Adipose tissue (tissue), 3 donors: ENCODE data around the gene NEK10. TPM values are rescaled to one million over a fixed set of nuclear protein-coding genes. Genes with fewer than 3 reads are reported as not detected.
"Not testable (repeated sequence)": the region's sequence is repeated elsewhere in the genome, so short reads cannot be mapped to it uniquely, and the experiment has no call there.

Experiments
- H3K27ac ChIP-seq: one replicate; pipeline ENCODE4 v1.5.1; 2013; ENCODE audit warnings: low read depth, low read length
- WGBS, 3 donors: extraction: QIAGEN DNeasy Blood & Tissue Kit; methylation state at CpG; one replicate each; pipeline ENCODE4 v1.1.7; 2013; 5-methylcytosine and 5-hydroxymethylcytosine counted together
- polyA plus RNA-seq, 3 donors: library from polyadenylated mRNA; stranded (reverse); fragments of 200-250 nt; gene quantifications; one replicate each; pipeline ENCODE4 v1.2.3, GENCODE V29; 2013
- donor health status: healthy with polysubstance abuse.
- donor health status: Bipolar disorder and iron deficiency.
- donor health status: healthy.

Gene NEK10
- polyA plus RNA-seq, 3 donors: 0.07 to 0.34 (median 0.09) TPM

DNA sequence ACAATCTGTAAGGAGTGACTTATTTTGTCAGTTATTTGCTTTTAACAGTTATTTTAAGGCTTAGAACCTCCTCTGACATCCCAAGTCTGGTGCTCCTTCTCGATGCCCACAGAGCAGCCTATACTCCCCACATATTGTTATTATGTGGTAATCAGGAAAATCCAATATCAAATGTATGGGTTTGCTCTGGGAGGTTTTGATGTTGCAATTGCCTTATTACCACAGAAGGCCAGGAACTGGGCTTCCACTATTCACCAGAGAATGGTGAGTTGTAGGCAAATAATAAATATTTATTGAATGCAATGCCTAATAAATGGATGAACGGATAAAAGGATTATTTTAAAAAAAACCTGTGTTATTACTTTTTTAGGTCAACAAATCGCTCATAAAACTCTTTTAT lies 12.2 kb downstream of the NEK10 start:
- WGBS, 3 donors: 67 to 79% (median 69%) methylated on average over 3 of the region's 3 CpGs
- H3K27ac ChIP-seq: no peak overlapping the region

DNA sequence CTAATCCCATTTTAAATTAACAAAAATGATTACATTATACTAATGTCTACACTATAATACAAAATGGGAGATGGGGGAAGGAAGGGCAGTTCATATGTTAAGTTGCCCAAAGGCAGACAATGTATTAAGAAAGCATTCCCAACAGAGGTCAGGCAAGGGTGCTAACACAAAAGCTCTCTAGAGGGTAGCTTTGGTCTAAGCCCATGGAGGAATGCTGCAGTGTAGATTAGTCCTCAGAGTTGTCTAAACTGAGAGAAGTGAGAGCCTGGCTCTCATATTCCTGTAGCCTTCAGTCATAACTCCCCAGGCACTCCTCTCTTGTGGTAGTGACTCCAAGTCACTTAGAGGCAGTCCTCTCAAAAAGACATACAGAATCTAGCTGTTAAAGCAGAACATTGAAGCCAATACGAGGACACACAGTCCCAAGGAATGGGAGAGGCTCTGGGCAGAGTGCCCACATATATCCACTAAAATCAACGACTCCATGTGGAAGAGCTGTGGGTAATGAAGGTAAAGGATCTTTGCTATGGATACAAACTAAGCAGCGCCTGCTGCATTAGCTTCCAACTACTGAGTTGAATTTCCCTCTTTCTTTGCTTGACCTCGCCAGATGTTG lies 14.5 kb downstream of the NEK10 start:
- WGBS, 3 donors: 75 to 88% (median 77%) methylated on average over 4 of the region's 4 CpGs
- no peak overlapping the region for H3K27ac ChIP-seq

DNA sequence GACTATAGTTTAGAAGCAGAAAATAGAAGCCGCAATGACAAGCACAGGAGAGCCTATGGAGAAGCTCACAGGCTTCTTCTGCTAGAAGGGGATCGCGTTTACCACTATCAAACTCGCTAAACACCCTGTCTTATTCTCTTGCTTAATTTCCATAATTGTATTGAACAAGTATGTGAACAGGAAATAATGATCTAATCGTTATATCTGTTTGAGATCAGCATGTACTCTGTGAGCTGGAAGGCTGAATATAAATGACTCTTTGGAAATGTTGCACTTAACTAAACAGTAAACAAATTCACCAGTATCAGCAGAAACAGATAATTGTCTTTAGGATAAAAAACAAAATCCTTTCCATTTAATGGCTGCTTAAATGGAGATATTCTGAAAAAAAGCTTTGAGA lies 15.0 kb downstream of the NEK10 start:
- 64 to 69% (median 67%) methylated on average over 5 of the region's 5 CpGs for WGBS, 3 donors
- H3K27ac ChIP-seq: no peak overlapping the region

DNA sequence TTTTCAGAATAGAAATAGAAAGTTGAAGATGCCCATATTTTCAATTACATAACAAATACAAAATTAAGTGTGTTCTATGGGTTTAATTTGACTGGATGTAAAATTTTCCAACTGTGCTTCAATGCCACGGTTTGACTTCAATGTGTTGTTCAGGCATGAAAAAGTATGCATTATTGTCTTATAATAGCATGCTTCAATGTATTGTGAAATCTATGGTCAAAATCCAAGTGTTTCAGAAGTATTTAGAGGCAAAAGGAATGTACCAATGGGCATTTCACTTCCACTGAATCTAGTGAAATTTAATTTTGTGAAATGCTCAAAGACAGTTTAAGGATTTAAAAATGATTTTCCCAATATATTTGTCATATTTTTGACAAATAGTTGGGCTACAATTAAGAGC lies 16.0 kb downstream of the NEK10 start:
- no peak overlapping the region for H3K27ac ChIP-seq
- 70 to 86% (median 79%) methylated on average over 1 of the region's 1 CpG for WGBS, 3 donors

GRCh38 chr3:27352047-27352446 lies 17.1 kb downstream of the NEK10 start:
- H3K27ac ChIP-seq: no peak overlapping the region
- 68 to 84% (median 80%) methylated on average over 3 of the region's 3 CpGs for WGBS, 3 donors

GRCh38 chr3:27349832-27350231 lies 19.4 kb downstream of the NEK10 start:
- H3K27ac ChIP-seq: no peak overlapping the region
- 89 to 91% (median 90%) methylated on average over 3 of the region's 3 CpGs for WGBS, 3 donors

GRCh38 chr3:27345959-27346865 lies 23.0 kb downstream of the NEK10 start:
- H3K27ac ChIP-seq: no peak overlapping the region
- 84 to 86% (median 84%) methylated on average over 11 of the region's 11 CpGs for WGBS, 3 donors

DNA sequence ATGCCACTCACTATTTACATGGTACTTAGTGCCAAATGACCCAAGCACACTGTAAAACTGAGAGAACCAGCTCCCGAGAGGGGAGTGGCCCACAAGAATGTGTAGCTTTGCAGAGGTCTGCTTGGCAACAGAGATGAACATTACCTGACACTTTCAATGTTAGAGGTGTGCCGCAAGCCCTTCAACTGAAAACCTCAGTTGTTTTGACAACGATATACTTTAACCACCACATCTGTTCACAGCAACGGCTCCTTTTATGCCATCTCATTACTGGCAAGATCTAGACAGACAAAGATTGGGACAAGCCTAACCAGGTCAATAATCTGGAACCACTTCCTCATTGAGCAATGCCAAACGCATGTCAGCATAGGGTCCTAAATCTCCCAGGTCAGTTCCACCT lies 23.7 kb downstream of the NEK10 start:
- no peak overlapping the region for H3K27ac ChIP-seq
- 55 to 76% (median 61%) methylated on average over 5 of the region's 5 CpGs for WGBS, 3 donors

- WGBS, 3 donors: 92 to 96% (median 93%) methylated on average over 2 of the region's 2 CpGs
- no peak overlapping the region for H3K27ac ChIP-seq
Observed at GRCh38 chr3:27345045-27345444, 24.1 kb downstream of the NEK10 start.

- no peak overlapping the region for H3K27ac ChIP-seq
- 92 to 98% (median 96%) methylated on average over 3 of the region's 3 CpGs for WGBS, 3 donors
Observed at GRCh38 chr3:27344192-27344591, 25.0 kb downstream of the NEK10 start.

DNA sequence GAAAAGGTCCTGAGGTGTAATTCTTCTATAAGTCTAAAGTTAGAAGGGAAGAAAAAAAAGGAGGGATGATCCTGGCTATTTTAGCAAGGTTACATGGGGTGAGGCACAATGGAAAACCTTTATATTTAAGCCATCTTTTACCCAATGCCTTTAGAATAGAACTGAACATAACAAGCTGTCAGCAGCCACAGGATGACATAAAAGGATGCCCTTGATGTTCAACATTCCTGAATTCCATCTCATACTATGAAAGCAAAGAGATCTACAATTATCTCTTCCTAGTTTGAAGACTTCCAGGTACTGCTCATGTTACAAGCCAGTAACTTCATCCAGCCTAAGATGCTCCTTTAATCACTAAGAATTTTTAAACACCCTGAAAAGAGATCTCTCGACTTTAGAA lies 26.9 kb downstream of the NEK10 start:
- WGBS, 3 donors: 68 to 92% (median 79%) methylated on average over 1 of the region's 1 CpG
- H3K27ac ChIP-seq: no peak overlapping the region

DNA sequence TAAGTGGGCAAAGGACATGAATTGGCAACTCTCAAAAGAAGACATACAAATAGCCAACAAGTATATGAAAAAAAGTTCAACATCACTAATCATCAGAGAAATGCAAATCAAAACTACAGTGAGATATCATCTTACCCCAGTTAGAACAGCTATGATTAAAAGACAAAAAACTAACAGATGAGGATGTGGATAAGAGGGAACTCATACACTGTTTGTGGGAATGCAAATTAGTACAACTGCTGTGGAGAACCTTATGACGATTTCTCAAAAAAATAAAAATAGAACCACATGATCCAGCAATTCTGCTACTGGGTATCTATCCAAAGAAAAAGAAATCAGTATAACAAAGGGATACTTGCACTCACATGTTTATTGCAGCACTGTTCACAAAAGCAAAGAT lies 28.6 kb downstream of the NEK10 start:
- no peak overlapping the region for H3K27ac ChIP-seq
- 48 to 71% (median 56%) methylated on average over 1 of the region's 1 CpG for WGBS, 3 donors

- 42 to 86% (median 83%) methylated on average over 1 of the region's 1 CpG for WGBS, 3 donors
Observed at GRCh38 chr3:27335571-27335970, 33.6 kb downstream of the NEK10 start.

GRCh38 chr3:27333843-27334242 lies 35.3 kb downstream of the NEK10 start:
- H3K27ac ChIP-seq: no peak overlapping the region

More at GRCh38 chr3:27335571-27335970, 33.6 kb downstream of the NEK10 start:
- H3K27ac ChIP-seq: no peak overlapping the region

DNA sequence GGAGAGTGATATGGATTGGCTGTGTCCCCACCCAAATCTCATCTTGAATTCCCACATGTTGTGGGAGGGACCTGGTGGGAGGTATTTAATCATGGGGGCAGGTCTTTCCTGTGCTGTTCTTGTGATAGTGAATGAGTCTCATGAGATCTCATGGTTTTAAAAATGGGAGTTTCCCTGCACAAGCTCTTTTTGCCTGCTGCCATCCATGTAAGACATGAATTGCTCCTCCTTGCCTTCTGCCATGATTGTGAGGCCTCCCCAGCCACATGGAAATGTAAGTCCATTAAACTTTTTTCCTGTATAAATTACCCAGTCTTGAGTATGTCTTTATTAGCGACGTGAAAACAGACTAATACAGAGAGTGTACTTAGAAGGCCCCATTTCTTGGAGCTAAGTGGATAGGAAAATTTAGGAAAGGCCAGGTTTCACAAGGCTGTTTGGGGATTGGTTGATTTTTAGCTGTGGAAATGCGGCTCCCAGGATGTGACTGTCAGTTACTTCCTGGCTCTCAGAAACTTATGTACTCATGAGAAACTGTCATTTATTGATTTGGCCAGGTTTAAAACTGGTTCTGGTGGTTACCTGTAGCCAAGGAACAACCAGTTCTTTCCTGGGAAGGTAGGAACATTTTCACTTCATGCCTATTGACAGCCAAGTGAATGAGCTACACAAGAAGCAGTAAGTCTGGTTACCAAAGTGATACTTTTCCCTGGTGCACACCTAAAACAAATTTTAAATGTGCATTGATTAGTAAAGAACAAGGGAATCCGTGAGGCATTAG lies 40.0 kb downstream of the NEK10 start:
- WGBS, 3 donors: 93 to 100% (median 97%) methylated on average over 4 of the region's 4 CpGs
- not testable (repeated sequence) for H3K27ac ChIP-seq

DNA sequence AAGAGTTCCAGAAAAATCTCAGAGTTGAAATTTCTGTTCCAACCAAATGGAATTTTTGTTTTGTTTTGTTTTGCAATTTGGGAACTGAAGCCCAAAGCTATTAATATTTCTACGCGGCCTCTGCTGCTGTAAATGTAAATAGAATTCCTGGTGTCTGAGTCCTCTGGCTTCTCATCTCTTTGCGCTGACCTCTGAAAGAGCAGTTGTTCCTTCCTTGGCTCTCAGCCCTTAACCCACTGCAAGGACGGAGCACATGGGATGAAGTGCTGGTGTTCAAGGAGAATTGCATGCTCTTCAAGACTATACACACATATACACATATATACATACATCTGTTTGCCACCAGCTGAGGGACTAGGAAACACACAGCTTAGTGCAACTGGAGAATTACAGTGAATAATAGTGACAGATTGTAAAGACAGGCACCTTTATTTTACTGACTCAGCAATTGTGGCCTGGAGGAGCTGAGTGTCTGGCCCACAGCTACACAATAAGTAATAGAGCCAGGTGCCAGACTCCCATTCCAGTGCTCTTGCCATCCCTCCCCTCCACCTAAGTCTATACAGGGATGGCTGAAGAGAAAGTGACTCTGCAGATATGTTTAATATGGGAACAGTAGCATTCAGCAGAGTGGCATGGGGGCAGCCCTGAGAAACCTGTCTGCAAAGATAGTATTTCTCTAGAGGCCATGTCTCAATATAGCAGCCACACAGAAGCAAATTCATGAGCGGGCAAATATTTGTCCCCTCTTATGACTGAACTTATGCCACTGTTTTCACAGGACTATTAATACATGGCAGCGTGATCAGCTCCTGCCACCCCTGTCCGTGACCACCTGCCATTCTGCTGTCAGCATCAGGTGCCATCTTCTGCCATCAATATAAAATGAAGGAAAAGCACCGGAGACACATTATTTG lies 42.3 kb downstream of the NEK10 start:
- H3K27ac ChIP-seq: no peak overlapping the region
- WGBS, 3 donors: 72 to 83% (median 74%) methylated on average over 8 of the region's 8 CpGs

- no peak overlapping the region for H3K27ac ChIP-seq
- WGBS, 3 donors: 88 to 92% (median 91%) methylated on average over 1 of the region's 1 CpG
Observed at GRCh38 chr3:27326202-27326601, 43.0 kb downstream of the NEK10 start.

DNA sequence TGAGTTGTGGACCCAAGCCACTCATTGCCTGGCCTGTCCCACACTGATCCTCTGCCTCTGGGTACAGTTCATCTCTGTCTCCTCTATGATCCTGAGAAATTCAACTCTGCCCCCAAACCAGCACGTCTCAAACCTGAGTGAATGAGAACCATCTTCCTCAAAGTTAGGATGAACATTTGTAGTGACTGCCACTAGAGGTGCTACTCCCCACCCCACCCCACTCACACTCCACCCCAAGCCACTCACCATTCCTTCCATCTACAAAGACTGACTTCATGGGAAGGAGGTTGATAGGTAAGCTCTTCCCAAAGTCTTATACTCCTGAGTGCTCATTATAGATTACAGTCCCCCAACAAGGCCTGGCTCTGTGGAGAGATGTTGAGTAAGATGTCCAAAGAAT lies 43.8 kb downstream of the NEK10 start:
- H3K27ac ChIP-seq: no peak overlapping the region
- 78 to 90% (median 79%) methylated on average over 1 of the region's 1 CpG for WGBS, 3 donors
